ENCODE measurements around the gene CRACDL. TPM values are rescaled to one million over a fixed set of nuclear protein-coding genes. Genes with fewer than 3 reads are reported as not detected.

The CRACDL gene
- total and polyA plus RNA-seq, 2 of the 13 experiments (the other 11 are each of a cell fraction or from before 2014, with no cell fraction given), result 0.15 to 0.26 TPM

DNA sequence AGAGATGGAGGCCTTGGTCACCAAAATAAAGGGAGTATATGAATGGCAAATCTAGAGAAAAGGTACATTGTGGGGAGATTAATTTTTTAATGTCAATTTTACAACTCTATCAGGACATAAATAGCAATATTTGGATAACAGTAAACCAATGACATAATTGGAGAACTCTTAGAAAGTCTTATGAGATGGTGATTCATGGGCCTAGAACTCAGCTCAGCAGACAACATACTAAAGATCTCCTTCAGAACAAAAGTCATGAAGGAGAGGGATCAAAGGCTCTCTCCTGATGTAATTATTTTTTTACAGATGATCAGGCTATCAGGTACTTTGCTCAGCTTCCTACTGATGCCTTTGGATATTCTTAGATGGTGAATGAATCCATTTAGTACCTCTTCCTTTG lies 90.0 kb downstream of the CRACDL start:
- H3K4me3 ChIP-seq (replicated peaks in 1 of 3; ENCODE audit: insufficient read depth in 1 of 3, low read depth in 2 of 3, low read length in 3 of 3), result no peak overlapping the region
- in situ Hi-C loops (cut with HindIII; ENCODE audit: extremely low pct_ligation_motif_present, low pct_unique_long_range_greater_than_20kb) (loop anchor here (25.0 kb wide), 1 partner anchor 434 kb away; no protein-coding TSS in a partner anchor), intact Hi-C loops (cut with micrococcal nuclease; ENCODE audit: unreplicated experiment) (no loop called here)
- no peak overlapping the region for H3K4me2 ChIP-seq (ENCODE audit: low read depth, low read length)
- peaks cover 24% of the 10 kb centered on the region for H3K4me1 ChIP-seq (ENCODE audit: insufficient read depth, low read length)
- no peaks in the 10 kb centered on the region for H3K36me3 ChIP-seq (replicated peaks in 1 of 2; ENCODE audit: control insufficient read depth in 1 of 2, insufficient read depth in 2 of 2, low read length in 2 of 2)
- CTCF ChIA-PET (ENCODE audit: low intra/inter-chr PET ratio, low total read pairs), result no interaction called here
- ATAC-seq, result no peak
- POLR2A ChIA-PET, result no interaction called here
- H3K27me3 ChIP-seq (ENCODE audit: control insufficient read depth in 1 of 2, insufficient read depth in 2 of 2, low read length in 2 of 2), result peaks cover 0 to 9% of the 10 kb centered on the region in 2 experiments; a peak in 1 of 5 replicates
- DNase-seq (ENCODE audit: low spot score), result no peak
- no peaks in the 10 kb centered on the region for H3K79me2 ChIP-seq (ENCODE audit: insufficient read depth, low read length)
- no peak overlapping the region for H2AFZ ChIP-seq (ENCODE audit: low read length)
- H3K9me3 ChIP-seq (ENCODE audit: low read length), result no peaks in the 10 kb centered on the region
- TF ChIP-seq MED13 (CRISPR knock-in tag; IDR thresholded peaks at IDR 0.05), result no peak
- TF ChIP-seq ESRRA (CRISPR knock-in tag; IDR thresholded peaks at IDR 0.05; ENCODE audit: low read depth), result no peak
- TF ChIP-seq GFI1 (CRISPR knock-in tag; IDR thresholded peaks at IDR 0.05; ENCODE audit: borderline replicate concordance), result no peak
- no peak for TF ChIP-seq NR2C2 (CRISPR knock-in tag; IDR thresholded peaks at IDR 0.05; ENCODE audit: borderline replicate concordance)
- TF ChIP-seq, protein P1, sequence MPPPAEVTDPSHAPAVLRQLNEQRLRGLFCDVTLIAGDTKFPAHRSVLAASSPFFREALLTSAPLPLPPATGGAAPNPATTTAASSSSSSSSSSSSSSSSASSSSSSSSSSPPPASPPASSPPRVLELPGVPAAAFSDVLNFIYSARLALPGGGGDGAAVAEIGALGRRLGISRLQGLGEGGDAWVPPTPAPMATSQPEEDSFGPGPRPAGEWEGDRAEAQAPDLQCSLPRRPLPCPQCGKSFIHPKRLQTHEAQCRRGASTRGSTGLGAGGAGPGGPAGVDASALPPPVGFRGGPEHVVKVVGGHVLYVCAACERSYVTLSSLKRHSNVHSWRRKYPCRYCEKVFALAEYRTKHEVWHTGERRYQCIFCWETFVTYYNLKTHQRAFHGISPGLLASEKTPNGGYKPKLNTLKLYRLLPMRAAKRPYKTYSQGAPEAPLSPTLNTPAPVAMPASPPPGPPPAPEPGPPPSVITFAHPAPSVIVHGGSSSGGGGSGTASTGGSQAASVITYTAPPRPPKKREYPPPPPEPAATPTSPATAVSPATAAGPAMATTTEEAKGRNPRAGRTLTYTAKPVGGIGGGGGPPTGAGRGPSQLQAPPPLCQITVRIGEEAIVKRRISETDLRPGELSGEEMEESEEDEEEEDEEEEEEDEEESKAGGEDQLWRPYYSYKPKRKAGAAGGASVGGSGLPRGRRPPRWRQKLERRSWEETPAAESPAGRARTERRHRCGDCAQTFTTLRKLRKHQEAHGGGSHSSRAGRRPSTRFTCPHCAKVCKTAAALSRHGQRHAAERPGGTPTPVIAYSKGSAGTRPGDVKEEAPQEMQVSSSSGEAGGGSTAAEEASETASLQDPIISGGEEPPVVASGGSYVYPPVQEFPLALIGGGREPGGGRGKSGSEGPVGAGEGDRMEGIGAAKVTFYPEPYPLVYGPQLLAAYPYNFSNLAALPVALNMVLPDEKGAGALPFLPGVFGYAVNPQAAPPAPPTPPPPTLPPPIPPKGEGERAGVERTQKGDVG (CRISPR knock-in tag; IDR thresholded peaks at IDR 0.05; ENCODE audit: borderline replicate concordance), result no peak
- TF ChIP-seq ZNF224 (CRISPR knock-in tag; IDR thresholded peaks at IDR 0.05), result no peak
- TF ChIP-seq SP2 (CRISPR knock-in tag; IDR thresholded peaks at IDR 0.05), result no peak
- no peak for TF ChIP-seq ZSCAN9 (CRISPR knock-in tag; IDR thresholded peaks at IDR 0.05; ENCODE audit: borderline replicate concordance)
- no peak for TF ChIP-seq PITX1 (CRISPR knock-in tag; IDR thresholded peaks at IDR 0.05)
- TF ChIP-seq NFKB2 (CRISPR knock-in tag; IDR thresholded peaks at IDR 0.05; ENCODE audit: borderline replicate concordance), result no peak
- no peak for TF ChIP-seq SIX1 (CRISPR knock-in tag; IDR thresholded peaks at IDR 0.05; ENCODE audit: borderline replicate concordance)
- TF ChIP-seq HDAC6 (IDR thresholded peaks at IDR 0.05; ENCODE audit: low read depth, low read length), result no peak
- TF ChIP-seq, protein P2, sequence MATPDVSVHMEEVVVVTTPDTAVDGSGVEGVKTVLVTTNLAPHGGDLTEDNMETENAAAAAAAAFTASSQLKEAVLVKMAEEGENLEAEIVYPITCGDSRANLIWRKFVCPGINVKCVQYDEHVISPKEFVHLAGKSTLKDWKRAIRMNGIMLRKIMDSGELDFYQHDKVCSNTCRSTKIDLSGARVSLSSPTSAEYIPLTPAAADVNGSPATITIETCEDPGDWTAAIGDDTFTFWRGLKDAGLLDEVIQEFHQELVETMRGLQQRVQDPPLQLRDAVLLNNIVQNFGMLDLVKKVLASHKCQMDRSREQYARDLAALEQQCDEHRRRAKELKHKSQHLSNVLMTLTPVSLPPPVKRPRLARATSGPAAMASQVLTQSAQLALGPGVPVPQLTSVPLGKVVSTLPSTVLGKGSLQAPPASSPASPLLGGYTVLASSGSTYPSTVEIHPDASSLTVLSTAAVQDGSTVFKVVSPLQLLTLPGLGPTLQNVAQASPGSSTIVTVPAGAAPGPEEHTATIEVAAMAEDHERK (CRISPR knock-in tag; IDR thresholded peaks at IDR 0.05; ENCODE audit: low read depth), result no peak
- TF ChIP-seq PCBP1 (IDR thresholded peaks at IDR 0.05; ENCODE audit: borderline replicate concordance, low read depth, low read length), result no peak
- TF ChIP-seq, protein P3, sequence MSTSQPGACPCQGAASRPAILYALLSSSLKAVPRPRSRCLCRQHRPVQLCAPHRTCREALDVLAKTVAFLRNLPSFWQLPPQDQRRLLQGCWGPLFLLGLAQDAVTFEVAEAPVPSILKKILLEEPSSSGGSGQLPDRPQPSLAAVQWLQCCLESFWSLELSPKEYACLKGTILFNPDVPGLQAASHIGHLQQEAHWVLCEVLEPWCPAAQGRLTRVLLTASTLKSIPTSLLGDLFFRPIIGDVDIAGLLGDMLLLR (CRISPR knock-in tag; IDR thresholded peaks at IDR 0.05), result no peak
- TF ChIP-seq IKZF1 (IDR thresholded peaks at IDR 0.05), result no peak
- TF ChIP-seq SOX5 (CRISPR knock-in tag; IDR thresholded peaks at IDR 0.05; ENCODE audit: borderline replicate concordance), result no peak
- no TSS peak for BruUV-seq (replicated peaks)
- H3K9ac ChIP-seq (ENCODE audit: insufficient read depth, low read depth, low read length), result no peak overlapping the region
- no peaks in the 10 kb centered on the region for H4K20me1 ChIP-seq (ENCODE audit: insufficient read depth, low read length)
- H3K27ac ChIP-seq (ENCODE audit: extremely low read length, insufficient read depth, low read length), result no peak overlapping the region
- no peak for FAIRE-seq
